Ishikawa (cell line): Measurements from ENCODE around the gene TNNI3K.

Experiments used
- CREB1 ChIP-seq: IDR thresholded peaks from 2 replicates; pipeline ENCODE4 v1.6.1; 2012; ENCODE audit warnings: low read depth
- EGR1 ChIP-seq: IDR thresholded peaks from 2 replicates; pipeline ENCODE4 v1.6.1; 2012
- RAD21 ChIP-seq: IDR thresholded peaks from 2 replicates; pipeline ENCODE4 v1.6.1; 2012; ENCODE audit warnings: low read depth
- TEAD4 ChIP-seq: IDR thresholded peaks from 2 replicates; pipeline ENCODE4 v1.6.1; 2012
- YY1 ChIP-seq: IDR thresholded peaks from 2 replicates; pipeline ENCODE4 v1.6.1; 2012; ENCODE audit warnings: low read depth
- TF ChIP-seq, protein P1 (sequence below): IDR thresholded peaks from 2 replicates; pipeline ENCODE4 v1.6.1; 2012

DNA sequence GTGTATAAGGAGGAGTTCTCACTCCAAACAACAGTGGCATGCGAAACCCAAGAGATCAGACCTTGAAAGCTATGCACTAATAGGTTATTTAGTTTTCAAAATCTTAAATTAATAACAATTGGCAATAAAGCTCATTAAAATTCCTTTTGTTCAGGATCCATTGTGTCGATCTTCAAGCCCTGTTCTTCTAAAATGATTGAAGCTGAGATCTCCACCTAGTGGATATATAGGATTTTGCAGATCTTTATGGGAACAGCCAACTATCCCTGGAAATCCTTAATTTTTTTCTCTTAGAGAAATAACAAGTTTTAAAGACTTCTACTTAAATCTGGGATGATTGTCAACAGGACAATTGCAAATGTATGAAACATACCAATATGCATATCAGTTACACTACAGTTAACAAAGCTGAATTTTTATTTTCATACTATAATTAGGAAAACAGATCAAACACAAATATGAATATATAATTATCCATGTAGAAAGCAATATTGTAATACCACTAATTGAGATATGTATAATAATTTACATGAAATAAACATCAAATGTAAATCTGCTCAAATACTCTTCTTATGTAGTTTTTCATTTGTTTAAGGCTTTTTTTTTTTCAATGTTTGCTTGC lies 233.9 kb downstream of the TNNI3K start:
- no peak for TF ChIP-seq TEAD4
- TF ChIP-seq, protein P1, sequence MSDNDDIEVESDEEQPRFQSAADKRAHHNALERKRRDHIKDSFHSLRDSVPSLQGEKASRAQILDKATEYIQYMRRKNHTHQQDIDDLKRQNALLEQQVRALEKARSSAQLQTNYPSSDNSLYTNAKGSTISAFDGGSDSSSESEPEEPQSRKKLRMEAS: no peak
- no peak for TF ChIP-seq CREB1
- TF ChIP-seq YY1: no peak
- TF ChIP-seq RAD21: peak; percentile 64
- no peak for TF ChIP-seq EGR1
